Measurements from ENCODE around the gene TXNDC8. TPM values are rescaled to one million over a fixed set of nuclear protein-coding genes. Genes with fewer than 3 reads are reported as not detected.

Gene TXNDC8
- total and polyA plus RNA-seq, 2 of the 13 experiments (the other 11 are each of a cell fraction or from before 2014, with no cell fraction given): not detected

DNA sequence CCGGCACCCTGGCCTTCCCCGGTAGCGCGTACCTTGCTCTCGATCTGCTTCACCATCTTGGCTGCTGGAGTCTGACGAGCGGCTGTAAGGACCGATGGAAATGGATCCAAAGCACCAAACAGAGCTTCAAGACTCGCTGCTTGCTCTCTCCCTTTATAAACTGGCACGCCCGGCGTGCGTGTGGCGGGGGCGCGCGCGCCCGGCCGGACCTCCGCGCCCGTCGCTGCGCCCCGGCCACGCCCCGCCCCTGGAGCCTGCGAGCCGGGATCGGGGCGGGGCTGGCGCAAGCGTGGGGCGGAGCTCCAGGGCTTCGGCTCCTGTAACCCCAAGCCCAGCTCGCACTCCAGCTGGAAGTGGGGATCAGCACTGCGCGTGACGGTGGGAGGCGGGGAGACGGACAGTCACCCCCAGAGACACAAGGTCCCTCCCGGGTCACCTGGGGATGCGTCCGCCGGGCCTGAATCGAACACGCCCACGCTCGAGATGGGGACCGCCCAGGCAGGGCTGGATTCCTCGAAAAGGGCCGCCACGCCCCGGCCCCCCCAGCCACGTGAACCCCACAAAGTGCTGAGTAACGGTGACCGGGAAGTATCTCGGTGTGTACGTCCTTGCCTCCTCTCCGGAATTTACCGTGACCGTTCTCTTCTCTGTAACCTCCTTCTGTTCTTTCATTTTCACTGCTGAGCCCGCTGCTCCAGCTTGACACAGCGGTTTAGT is 81.1 kb downstream of the TXNDC8 start, which contains the start of gene TXN (continued):
- TF ChIP-seq ZNF383 (CRISPR knock-in tag; IDR thresholded peaks at IDR 0.05; ENCODE audit: borderline replicate concordance) (no peak), ZNF225 (CRISPR knock-in tag; IDR thresholded peaks at IDR 0.05) (no peak), HOXA9 (CRISPR knock-in tag; IDR thresholded peaks at IDR 0.05; ENCODE audit: borderline replicate concordance) (no peak; the same call in 1 of the 2 replicates), MXD4 (CRISPR knock-in tag; IDR thresholded peaks at IDR 0.05) (peak; percentile 92), NFATC3 (CRISPR knock-in tag; IDR thresholded peaks at IDR 0.05) (no peak), GPBP1L1 (CRISPR knock-in tag; IDR thresholded peaks at IDR 0.05) (no peak), ZSCAN21 (CRISPR knock-in tag; IDR thresholded peaks at IDR 0.05; ENCODE audit: borderline replicate concordance) (0 out of 2 replicates have a peak, but pooled peaks have one; percentile 19), ZNF136 (CRISPR knock-in tag; IDR thresholded peaks at IDR 0.05; ENCODE audit: low read depth) (no peak), GABPB1 (CRISPR knock-in tag; IDR thresholded peaks at IDR 0.05) (no peak; the same call in none of the 2 replicates), ZNF292 (CRISPR knock-in tag; IDR thresholded peaks at IDR 0.05; ENCODE audit: borderline replicate concordance, low read depth) (no peak), HOMEZ (CRISPR knock-in tag; IDR thresholded peaks at IDR 0.05; ENCODE audit: low read depth) (0 out of 2 replicates have a peak, but pooled peaks have one; percentile 10), PHF21A (CRISPR knock-in tag; IDR thresholded peaks at IDR 0.05) (no peak), ZNF234 (CRISPR knock-in tag; conservative IDR thresholded peaks at IDR 0.05) (0 out of 2 replicates have a peak, but pooled peaks have one; percentile 20), ZNF468 (CRISPR knock-in tag; IDR thresholded peaks at IDR 0.05) (no peak), ZNF124 (CRISPR knock-in tag; IDR thresholded peaks at IDR 0.05) (no peak), CAMTA2 (CRISPR knock-in tag; IDR thresholded peaks at IDR 0.05; ENCODE audit: borderline replicate concordance) (no peak), NBN (conservative IDR thresholded peaks at IDR 0.05) (no peak), ZNF7 (CRISPR knock-in tag; IDR thresholded peaks at IDR 0.05) (no peak), SIX4 (CRISPR knock-in tag; IDR thresholded peaks at IDR 0.05) (no peak), ZSCAN9 (CRISPR knock-in tag; IDR thresholded peaks at IDR 0.05; ENCODE audit: borderline replicate concordance) (no peak)
- TF ChIP-seq, protein P1, sequence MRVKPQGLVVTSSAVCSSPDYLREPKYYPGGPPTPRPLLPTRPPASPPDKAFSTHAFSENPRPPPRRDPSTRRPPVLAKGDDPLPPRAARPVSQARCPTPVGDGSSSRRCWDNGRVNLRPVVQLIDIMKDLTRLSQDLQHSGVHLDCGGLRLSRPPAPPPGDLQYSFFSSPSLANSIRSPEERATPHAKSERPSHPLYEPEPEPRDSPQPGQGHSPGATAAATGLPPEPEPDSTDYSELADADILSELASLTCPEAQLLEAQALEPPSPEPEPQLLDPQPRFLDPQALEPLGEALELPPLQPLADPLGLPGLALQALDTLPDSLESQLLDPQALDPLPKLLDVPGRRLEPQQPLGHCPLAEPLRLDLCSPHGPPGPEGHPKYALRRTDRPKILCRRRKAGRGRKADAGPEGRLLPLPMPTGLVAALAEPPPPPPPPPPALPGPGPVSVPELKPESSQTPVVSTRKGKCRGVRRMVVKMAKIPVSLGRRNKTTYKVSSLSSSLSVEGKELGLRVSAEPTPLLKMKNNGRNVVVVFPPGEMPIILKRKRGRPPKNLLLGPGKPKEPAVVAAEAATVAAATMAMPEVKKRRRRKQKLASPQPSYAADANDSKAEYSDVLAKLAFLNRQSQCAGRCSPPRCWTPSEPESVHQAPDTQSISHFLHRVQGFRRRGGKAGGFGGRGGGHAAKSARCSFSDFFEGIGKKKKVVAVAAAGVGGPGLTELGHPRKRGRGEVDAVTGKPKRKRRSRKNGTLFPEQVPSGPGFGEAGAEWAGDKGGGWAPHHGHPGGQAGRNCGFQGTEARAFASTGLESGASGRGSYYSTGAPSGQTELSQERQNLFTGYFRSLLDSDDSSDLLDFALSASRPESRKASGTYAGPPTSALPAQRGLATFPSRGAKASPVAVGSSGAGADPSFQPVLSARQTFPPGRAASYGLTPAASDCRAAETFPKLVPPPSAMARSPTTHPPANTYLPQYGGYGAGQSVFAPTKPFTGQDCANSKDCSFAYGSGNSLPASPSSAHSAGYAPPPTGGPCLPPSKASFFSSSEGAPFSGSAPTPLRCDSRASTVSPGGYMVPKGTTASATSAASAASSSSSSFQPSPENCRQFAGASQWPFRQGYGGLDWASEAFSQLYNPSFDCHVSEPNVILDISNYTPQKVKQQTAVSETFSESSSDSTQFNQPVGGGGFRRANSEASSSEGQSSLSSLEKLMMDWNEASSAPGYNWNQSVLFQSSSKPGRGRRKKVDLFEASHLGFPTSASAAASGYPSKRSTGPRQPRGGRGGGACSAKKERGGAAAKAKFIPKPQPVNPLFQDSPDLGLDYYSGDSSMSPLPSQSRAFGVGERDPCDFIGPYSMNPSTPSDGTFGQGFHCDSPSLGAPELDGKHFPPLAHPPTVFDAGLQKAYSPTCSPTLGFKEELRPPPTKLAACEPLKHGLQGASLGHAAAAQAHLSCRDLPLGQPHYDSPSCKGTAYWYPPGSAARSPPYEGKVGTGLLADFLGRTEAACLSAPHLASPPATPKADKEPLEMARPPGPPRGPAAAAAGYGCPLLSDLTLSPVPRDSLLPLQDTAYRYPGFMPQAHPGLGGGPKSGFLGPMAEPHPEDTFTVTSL (CRISPR knock-in tag; IDR thresholded peaks at IDR 0.05; ENCODE audit: borderline replicate concordance): 0 out of 2 replicates have a peak, but pooled peaks have one; percentile 34
- TF ChIP-seq, protein P2, sequence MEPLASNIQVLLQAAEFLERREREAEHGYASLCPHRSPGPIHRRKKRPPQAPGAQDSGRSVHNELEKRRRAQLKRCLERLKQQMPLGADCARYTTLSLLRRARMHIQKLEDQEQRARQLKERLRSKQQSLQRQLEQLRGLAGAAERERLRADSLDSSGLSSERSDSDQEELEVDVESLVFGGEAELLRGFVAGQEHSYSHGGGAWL (CRISPR knock-in tag; IDR thresholded peaks at IDR 0.05): no peak

Measured in HepG2 (cell line).